K562 (cell line): ENCODE measurements around the gene ABCA4. TPM values are rescaled to one million over a fixed set of nuclear protein-coding genes. Genes with fewer than 3 reads are reported as not detected.

Experiments
- ATAC-seq: fragments of 200-7000 bp; cut with Tn5 transposase; 3 replicates; pipeline ENCODE4 v1.9.1; 2020; ENCODE audit warnings: moderate library complexity
- BruUV-seq: library from RNA; stranded (reverse); fragments of 400-500 nt; replicated peaks from 2 replicates; lab custom pipeline; 2021; lab: Mats Ljungman, UMichigan
- CTCF ChIA-PET: fragments of 300-600 bp; formaldehyde crosslinking; extraction: SDS; loops from one replicate; lab custom pipeline; 2021; ENCODE audit warnings: low intra/inter-chr PET ratio; lab: Yijun Ruan, JAX
- POLR2A ChIA-PET: fragments of 300-600, 350-650 bp; sonication (Branson Sonifier 250); formaldehyde crosslinking; extraction: SDS; loops from one replicate; lab custom pipeline; 2021; ENCODE audit warnings: antibody characterized with exemption, inconsistent platforms; lab: Yijun Ruan, JAX
- DNase-seq, 4 experiments: peaks; one replicate each; pipeline versions ENCODE4 v3.0.0 to v3.0.0-alpha.2; 2011 to 2018; ENCODE audit warnings: low spot score in 3 of 4, mixed read lengths in 3 of 4; ENCODE audit errors: extremely low read depth in 1 of 4
- FAIRE-seq: peaks from 2 replicates; lab custom pipeline; 2011; peaks lifted over from hg19 to GRCh38; lab: Jason Lieb, UNC
- H2AFZ ChIP-seq: 2 replicates; pipeline ENCODE4 v1.6.0; 2011; ENCODE audit warnings: low read depth, low read length, control low read depth, inconsistent platforms
- H3K27ac ChIP-seq: fragments of 200-600 bp; 3 replicates; pipeline ENCODE4 v1.8.0; 2011; ENCODE audit warnings: low read depth, mild to moderate bottlenecking, control low read depth, inconsistent platforms, low read length, moderate library complexity, mixed read lengths; ENCODE audit errors: extremely low read depth
- H3K27me3 ChIP-seq, 2 experiments: fragments of 300-600 bp in 1 of 2; 2 replicates in 1 of 2; 3 replicates in 1 of 2; pipeline versions ENCODE4 v1.6.0 to v1.8.0; 2011; ENCODE audit warnings: inconsistent platforms in 2 of 2, low read length in 2 of 2, mild to moderate bottlenecking in 1 of 2, mixed read lengths in 1 of 2, moderate library complexity in 1 of 2; ENCODE audit not compliant: control insufficient read depth in 2 of 2, insufficient read depth in 2 of 2
- H3K36me3 ChIP-seq: fragments of 300-600 bp; 3 replicates; pipeline ENCODE4 v1.8.0; 2011; ENCODE audit warnings: mild to moderate bottlenecking, low read length, inconsistent platforms; ENCODE audit not compliant: control insufficient read depth, insufficient read depth
- H3K4me1 ChIP-seq, 2 experiments: fragments of 200-600 bp in 1 of 2; replicated peaks in 1 of 2; 2 replicates in 1 of 2; 3 replicates in 1 of 2; pipeline versions ENCODE4 v1.5.1 to v1.8.0; 2011; ENCODE audit warnings: inconsistent platforms in 2 of 2, low read length in 2 of 2, mild to moderate bottlenecking in 1 of 2, mixed read lengths in 1 of 2, moderate library complexity in 1 of 2; ENCODE audit not compliant: control insufficient read depth in 2 of 2, insufficient read depth in 2 of 2
- H3K4me2 ChIP-seq: 2 replicates; pipeline ENCODE4 v1.6.1; 2011; ENCODE audit warnings: low read length, control low read depth, inconsistent platforms, mixed read lengths; ENCODE audit not compliant: insufficient read depth
- H3K4me3 ChIP-seq: fragments of 200-600 bp; sonication (generic), shearing (Covaris generic); 2 replicates; pipeline ENCODE4 v1.5.1; 2016; ENCODE audit warnings: control low read depth, inconsistent platforms
- H3K79me2 ChIP-seq: fragments of 200-600 bp; 3 replicates; pipeline ENCODE4 v1.8.0; 2011; ENCODE audit warnings: low read length, inconsistent platforms; ENCODE audit not compliant: control insufficient read depth, insufficient read depth
- H3K9ac ChIP-seq, 2 experiments: 2 replicates each; pipeline versions ENCODE4 v1.6.0 to v1.6.1; 2011; ENCODE audit warnings: low read depth in 2 of 2, low read length in 2 of 2, control low read depth in 1 of 2, inconsistent platforms in 1 of 2, mild to moderate bottlenecking in 1 of 2, mixed read lengths in 1 of 2; ENCODE audit not compliant: insufficient read depth in 1 of 2
- H3K9me1 ChIP-seq: one replicate; pipeline ENCODE4 v1.6.0; 2011; ENCODE audit warnings: inconsistent platforms, mild to moderate bottlenecking, low read length, moderate library complexity; ENCODE audit not compliant: control insufficient read depth, insufficient read depth
- H3K9me3 ChIP-seq: replicated peaks from 2 replicates; pipeline ENCODE4 v1.5.1; 2011; ENCODE audit warnings: low read depth, low read length, inconsistent platforms; ENCODE audit not compliant: control insufficient read depth, insufficient read depth
- H4K20me1 ChIP-seq: replicated peaks from 2 replicates; pipeline ENCODE4 v1.6.1; 2011; ENCODE audit warnings: low read length, inconsistent platforms, mixed read lengths; ENCODE audit not compliant: control insufficient read depth, insufficient read depth
- ARID4B ChIP-seq: sonication (generic); formaldehyde crosslinking; IDR thresholded peaks from 2 replicates; pipeline ENCODE4 v1.8.0; 2022; ENCODE audit warnings: mild to moderate bottlenecking, missing genetic modification reagents
- BRF2 ChIP-seq: IDR thresholded peaks from 3 replicates; pipeline ENCODE4 v1.6.1; 2011; ENCODE audit warnings: borderline replicate concordance, mild to moderate bottlenecking; ENCODE audit not compliant: insufficient read length, insufficient read depth
- CBFB ChIP-seq: sonication (generic); formaldehyde crosslinking; IDR thresholded peaks from 2 replicates; pipeline ENCODE4 v1.4.0; 2020; ENCODE audit warnings: mild to moderate bottlenecking, missing genetic modification reagents
- GATAD2A ChIP-seq: fragments of 450-650 bp; IDR thresholded peaks from 2 replicates; pipeline ENCODE4 v1.6.1; 2017
- HSF4 ChIP-seq: fragments of 250-450 bp; sonication (Bioruptor Pico); IDR thresholded peaks from 2 replicates; pipeline ENCODE4 v2.1.2; 2022; ENCODE audit warnings: mild to moderate bottlenecking, moderate library complexity, borderline replicate concordance
- MEF2D ChIP-seq: conservative IDR thresholded peaks from 2 replicates; pipeline ENCODE4 v1.6.1; 2016; ENCODE audit warnings: low read depth, missing genetic modification characterization, missing compliant biosample characterization
- PHB ChIP-seq: fragments of 250-450 bp; sonication (Bioruptor Pico); IDR thresholded peaks from 2 replicates; pipeline ENCODE4 v1.5.0; 2021
- POLR3A ChIP-seq: IDR thresholded peaks from 2 replicates; pipeline ENCODE4 v1.6.1; 2011; ENCODE audit warnings: borderline replicate concordance, mild to moderate bottlenecking, moderate library complexity; ENCODE audit not compliant: insufficient read length, insufficient read depth; ENCODE audit errors: extremely low read depth
- PTTG1 ChIP-seq: fragments of 450-650 bp; IDR thresholded peaks from 2 replicates; pipeline ENCODE4 v1.6.1; 2016; ENCODE audit warnings: low read depth, mild to moderate bottlenecking, missing genetic modification characterization, missing compliant biosample characterization
- USF2 ChIP-seq: sonication (generic); formaldehyde crosslinking; IDR thresholded peaks from 2 replicates; pipeline ENCODE4 v1.5.0; 2020; ENCODE audit warnings: missing genetic modification reagents
- ZNF175 ChIP-seq: fragments of 200-800 bp; sonication (Bioruptor generic); IDR thresholded peaks from 2 replicates; pipeline ENCODE4 v1.6.1; 2016; ENCODE audit warnings: low read depth, mild to moderate bottlenecking, missing genetic modification characterization, missing compliant biosample characterization
- WGBS: fragments of 100-300 bp; shearing (Covaris generic); methylation state at CpG from one replicate; pipeline ENCODE4 v1.1.6; 2016; ENCODE audit warnings: low coverage, mixed read lengths; ENCODE audit not compliant: insufficient coverage; ENCODE audit errors: missing lambda C conversion rate; 5-methylcytosine and 5-hydroxymethylcytosine counted together
- in situ Hi-C: fragments of 300-500 bp; cut with MboI; formaldehyde crosslinking; loops from 4 replicates; pipeline ENCODE4 v1.15.0; 2018; ENCODE audit warnings: inconsistent platforms, mixed read lengths
- intact Hi-C: fragments of 100-400 bp; cut with micrococcal nuclease; formaldehyde crosslinking; loops from 2 replicates; pipeline ENCODE4 v1.14.2; 2022
- polyA plus RNA-seq, 8 experiments: library from polyadenylated mRNA; depleted of rRNA in 4 of 8; stranded (reverse) in 5 of 8; unstranded in 3 of 8; fragments of >200 nt; fragmentation: Nextera tagmentation in 2 of 8; fragmentation: Illumina TruSeq in 1 of 8; extraction: Ambion mirVana in 2 of 8; extraction: Trizol in 1 of 8; gene quantifications; 2 replicates each; pipeline versions ENCODE4 v1.2.1 to v1.2.3, GENCODE V29; 2011 to 2014; ENCODE audit warnings: inconsistent platforms in 1 of 8, missing spikeins in 1 of 8
- total RNA-seq, 7 experiments: library from RNA; depleted of rRNA in 6 of 7; stranded (reverse); fragments of >200 nt in 6 of 7; fragmentation: Illumina TruSeq in 2 of 7; extraction: Trizol in 2 of 7; gene quantifications; 2 replicates each; pipeline versions ENCODE4 v1.2.1 to v1.2.3, GENCODE V29; 2011 to 2021; ENCODE audit warnings: low replicate concordance in 1 of 7
- TF ChIP-seq, protein P1 (sequence below): fragments of 250-450 bp; sonication (Bioruptor Pico); IDR thresholded peaks from 2 replicates; pipeline ENCODE4 v1.9.0; 2021; ENCODE audit warnings: mild to moderate bottlenecking, inconsistent platforms

Gene ABCA4
- total and polyA plus RNA-seq, 9 of the 15 experiments (the other 6 are each of a cell fraction or from before 2014, with no cell fraction given), result 0.01 to 0.04 TPM; not detected in 7

GRCh38 chr1:94039871-94040569, 80.9 kb downstream of the ABCA4 start:
- Histone ChIP-seq H3K79me2 (no peaks in the 10 kb centered on the region), H3K9me1 (no peaks in the 10 kb centered on the region), H3K9me3 (no peaks in the 10 kb centered on the region), H3K36me3 (no peaks in the 10 kb centered on the region), H3K27me3 (peaks cover 7 to 36% of the 10 kb centered on the region in 2 experiments; a peak in 4 of 5 replicates), H3K4me1 (no peaks in the 10 kb centered on the region), H3K4me3 (no peak overlapping the region), H3K9ac (no peak overlapping the region), H4K20me1 (no peaks in the 10 kb centered on the region; the same call in 1 of the 2 replicates), H3K4me2 (no peak overlapping the region), H2AFZ (no peak overlapping the region), H3K27ac (no peak overlapping the region)
- intact Hi-C loops (loop anchor here (5.0 kb wide), 1 partner anchor 422 kb away; no protein-coding TSS in a partner anchor), in situ Hi-C loops (loop anchor here (10.0 kb wide), 1 partner anchor 425 kb away; no protein-coding TSS in a partner anchor)
- CTCF ChIA-PET, result interaction anchor here (1.2 kb wide), 1 partner anchor 296 kb away, joined by 7 read pairs; no protein-coding TSS in a partner anchor
- no peak for DNase-seq
- BruUV-seq, result no TSS peak
- POLR2A ChIA-PET, result interaction anchor here (0.6 kb wide), 1 partner anchor 50 kb away, joined by 3 read pairs; no protein-coding TSS in a partner anchor
- no peak for FAIRE-seq
- peak; percentile 25; the same call in 1 of the 3 replicates for ATAC-seq
- WGBS, result 4% methylated on average over 11 of the region's 11 CpGs
- no peak for TF ChIP-seq PHB
- TF ChIP-seq, protein P1, sequence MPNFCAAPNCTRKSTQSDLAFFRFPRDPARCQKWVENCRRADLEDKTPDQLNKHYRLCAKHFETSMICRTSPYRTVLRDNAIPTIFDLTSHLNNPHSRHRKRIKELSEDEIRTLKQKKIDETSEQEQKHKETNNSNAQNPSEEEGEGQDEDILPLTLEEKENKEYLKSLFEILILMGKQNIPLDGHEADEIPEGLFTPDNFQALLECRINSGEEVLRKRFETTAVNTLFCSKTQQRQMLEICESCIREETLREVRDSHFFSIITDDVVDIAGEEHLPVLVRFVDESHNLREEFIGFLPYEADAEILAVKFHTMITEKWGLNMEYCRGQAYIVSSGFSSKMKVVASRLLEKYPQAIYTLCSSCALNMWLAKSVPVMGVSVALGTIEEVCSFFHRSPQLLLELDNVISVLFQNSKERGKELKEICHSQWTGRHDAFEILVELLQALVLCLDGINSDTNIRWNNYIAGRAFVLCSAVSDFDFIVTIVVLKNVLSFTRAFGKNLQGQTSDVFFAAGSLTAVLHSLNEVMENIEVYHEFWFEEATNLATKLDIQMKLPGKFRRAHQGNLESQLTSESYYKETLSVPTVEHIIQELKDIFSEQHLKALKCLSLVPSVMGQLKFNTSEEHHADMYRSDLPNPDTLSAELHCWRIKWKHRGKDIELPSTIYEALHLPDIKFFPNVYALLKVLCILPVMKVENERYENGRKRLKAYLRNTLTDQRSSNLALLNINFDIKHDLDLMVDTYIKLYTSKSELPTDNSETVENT (CRISPR knock-in tag), result no peak
- no peak for TF ChIP-seq MEF2D
- TF ChIP-seq ZNF175, result no peak
- TF ChIP-seq PTTG1 (tag), result no peak
- TF ChIP-seq GATAD2A, result no peak
- no peak for TF ChIP-seq POLR3A
- TF ChIP-seq BRF2, result no peak
- no peak for TF ChIP-seq ARID4B
- no peak for TF ChIP-seq USF2 (CRISPR knock-in tag)
- no peak for TF ChIP-seq CBFB (CRISPR knock-in tag)
- no peak for TF ChIP-seq HSF4 (CRISPR knock-in tag)
